HG03039 (cell line): ENCODE results near the gene ITGB3BP.
"Not testable (repeated sequence)": the region's sequence is repeated elsewhere in the genome, so short reads cannot be mapped to it uniquely, and the experiment has no call there.

ENCODE experiments used
- ATAC-seq: cut with Tn5 transposase; IDR thresholded peaks from one replicate; pipeline ENCODE4 v1.9.1; 2021; ENCODE audit warnings: mild to moderate bottlenecking, moderate library complexity; ENCODE audit not compliant: unreplicated experiment

ITGB3BP gene

DNA sequence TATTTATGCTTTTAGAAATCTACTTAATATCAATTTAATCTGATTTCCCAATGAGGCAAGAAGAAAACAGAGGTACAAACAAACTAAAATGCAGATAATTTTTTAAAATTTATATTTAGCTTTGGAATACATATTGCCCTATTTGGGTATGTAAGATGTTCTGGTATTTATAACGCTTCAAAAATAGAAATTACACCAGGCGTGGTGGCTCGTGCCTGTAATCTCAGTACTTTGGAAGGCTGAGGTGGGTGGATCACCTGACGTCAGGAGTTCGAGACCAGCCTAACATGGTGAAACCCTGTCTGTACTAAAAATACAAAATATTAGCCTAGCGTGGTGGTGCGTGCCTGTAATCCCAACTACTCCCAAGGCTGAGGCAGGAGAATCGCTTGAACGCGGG is 13.3 kb downstream of the ITGB3BP start:
- ATAC-seq = no peak

DNA sequence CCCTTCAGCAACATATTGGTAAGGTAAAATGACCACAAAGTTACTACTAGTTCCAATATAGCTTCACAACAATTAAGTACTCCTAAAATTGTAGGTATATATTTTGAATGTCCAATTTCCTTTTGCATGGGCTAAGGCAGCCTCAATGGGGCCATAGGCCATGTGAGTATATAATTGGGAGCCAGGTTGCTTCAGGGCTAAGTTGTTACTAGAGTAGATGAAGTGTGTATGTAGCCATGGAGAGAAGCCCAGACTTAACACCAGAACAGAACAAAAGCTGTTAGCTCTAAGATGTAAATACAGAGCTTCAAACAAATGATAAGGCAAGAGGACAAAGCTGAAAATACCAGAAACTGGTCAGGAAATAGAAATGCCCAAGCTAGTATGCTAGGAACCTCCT is 16.2 kb downstream of the ITGB3BP start:
- ATAC-seq = no peak

DNA sequence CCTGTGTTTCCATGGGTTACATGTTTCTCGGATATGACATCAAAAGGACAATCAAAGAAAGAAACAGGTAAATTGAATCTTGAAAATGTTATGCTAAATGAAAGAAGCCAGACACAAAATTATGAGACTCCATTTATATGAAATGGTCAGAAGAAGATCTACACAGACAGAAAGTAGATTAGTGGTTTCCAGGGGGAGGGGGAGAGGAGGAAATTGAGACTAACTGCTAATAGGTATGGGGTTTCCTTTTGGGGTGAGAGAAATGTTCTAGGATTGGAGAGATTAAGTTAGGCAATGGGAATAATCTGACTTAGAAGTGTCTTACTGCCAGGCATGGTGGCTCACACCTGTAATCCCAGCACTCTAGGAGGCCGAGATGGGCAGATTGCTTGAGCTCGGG is 21.8 kb downstream of the ITGB3BP start:
- ATAC-seq = no peak

DNA sequence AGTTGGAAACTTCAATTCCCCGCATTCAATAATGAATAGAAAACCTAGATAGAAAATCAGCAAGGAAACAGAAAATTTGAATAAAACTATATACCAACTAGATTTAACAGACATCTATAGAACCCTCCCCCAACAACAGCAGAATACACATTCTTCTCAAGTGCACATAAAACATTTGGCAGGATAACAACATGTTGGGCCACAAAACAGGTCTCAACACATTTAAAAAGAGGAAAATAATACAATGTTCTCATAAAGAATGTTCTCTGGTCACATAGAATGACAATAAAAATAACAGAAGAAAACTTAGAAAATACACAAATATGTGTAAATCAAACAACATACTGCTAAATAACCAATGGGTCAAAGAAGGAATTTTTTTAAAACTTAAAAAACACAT is 24.9 kb downstream of the ITGB3BP start:
- ATAC-seq = no peak

DNA sequence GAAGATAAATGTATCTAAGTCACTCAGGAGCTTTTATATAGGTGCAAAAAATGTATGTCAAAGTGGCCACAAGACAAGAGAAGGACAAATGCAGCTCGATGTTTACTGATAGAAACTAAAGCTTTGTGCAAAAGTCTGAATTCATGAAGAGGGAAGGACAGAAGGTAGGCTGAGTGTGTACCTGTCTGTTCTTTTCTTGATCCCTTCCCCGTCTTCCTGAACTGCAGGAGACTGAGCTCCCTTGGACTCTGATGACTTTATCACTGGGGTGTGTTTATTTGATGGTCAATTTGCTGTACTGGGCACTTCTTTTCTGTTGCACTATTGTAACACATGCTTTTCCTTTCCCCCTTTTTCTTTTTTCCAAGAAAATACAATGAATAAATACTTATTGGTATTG is 25.4 kb downstream of the ITGB3BP start:
- ATAC-seq = no peak

DNA sequence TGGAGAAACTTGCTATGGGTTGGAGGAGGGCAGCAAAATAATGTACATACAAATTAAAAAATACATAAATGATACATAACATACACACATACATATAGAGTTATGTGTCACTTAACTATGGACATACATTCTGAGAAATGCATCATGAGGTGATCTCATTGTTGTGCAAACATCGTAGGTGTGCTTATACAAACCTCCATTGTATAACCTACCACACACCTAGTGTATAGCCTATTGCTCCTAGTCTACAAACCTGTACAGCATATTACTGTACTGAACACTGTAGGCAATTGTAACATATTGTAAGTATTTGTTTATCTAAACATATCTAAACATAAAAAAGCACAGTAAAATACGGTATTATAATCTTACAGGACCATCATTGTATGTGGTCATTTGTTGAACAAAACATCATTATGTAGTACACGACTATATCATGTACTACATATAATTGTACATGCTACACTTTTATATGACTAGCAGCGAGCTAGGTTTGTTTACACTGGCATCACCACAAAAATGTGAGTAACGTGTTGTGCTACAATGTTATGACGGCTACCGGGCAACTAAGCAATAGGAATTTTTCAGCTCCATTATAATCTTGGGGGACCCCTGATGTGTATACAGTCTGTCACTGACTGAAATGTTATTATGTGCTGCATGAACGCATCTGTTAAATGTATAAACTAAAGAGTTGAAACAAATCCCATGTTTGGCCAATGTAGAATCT is 35.5 kb downstream of the ITGB3BP start:
- ATAC-seq = no peak

DNA sequence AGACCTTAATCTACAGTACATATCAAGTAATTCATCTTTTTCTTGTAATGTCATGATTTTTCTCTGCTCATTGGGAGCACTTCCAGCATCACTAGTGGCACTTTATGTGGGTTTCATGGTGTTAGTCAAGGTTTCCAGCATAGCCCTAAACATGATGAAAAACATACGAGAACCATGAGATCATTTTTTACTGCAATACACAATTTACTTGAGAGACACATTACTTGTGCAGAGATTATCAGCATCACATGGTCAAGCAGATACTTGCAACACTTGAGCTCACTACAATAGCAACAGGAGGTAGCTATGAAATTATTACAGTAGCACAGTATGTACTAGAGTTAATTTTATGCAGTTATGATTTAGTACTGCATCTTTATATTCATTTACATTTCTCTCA is 36.4 kb downstream of the ITGB3BP start:
- ATAC-seq = no peak

DNA sequence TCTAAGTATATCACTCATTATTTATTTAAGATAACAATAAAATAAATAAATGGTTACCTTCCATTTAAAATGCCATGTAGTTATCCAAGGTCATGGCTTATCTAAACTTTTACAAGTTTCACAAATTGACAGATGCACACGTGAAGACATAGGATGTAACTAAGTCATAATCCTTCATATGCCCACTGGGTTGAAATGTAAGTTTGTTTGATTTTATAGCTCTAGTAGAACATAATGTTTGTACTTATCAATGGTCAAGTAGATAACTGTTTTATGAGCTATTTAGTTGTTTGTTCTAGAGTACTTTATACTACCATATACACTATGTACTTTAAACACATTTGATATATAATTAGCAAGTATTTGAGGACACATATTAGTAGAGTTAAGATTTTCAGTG is 43.0 kb downstream of the ITGB3BP start:
- ATAC-seq = no peak

DNA sequence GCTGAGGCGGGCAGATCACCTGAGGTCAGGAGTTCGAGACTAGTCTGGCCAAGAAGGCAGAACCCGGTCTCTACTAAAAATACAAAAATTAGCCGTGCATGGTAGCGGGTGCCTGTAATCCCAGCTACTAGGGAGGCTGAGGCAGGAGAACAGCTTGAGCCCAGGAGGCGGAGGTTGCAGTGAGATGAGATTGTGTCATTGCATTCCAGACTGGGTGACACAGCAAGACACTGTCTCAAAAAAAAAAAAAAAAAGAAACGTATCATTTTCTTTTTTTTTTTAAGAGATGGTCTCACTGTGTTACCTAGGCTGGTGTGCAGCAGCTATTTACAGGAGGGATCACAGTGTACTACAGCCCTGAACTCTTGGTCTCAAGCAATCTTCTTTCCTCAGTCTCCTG is 47.3 kb downstream of the ITGB3BP start:
- no peak for ATAC-seq

DNA sequence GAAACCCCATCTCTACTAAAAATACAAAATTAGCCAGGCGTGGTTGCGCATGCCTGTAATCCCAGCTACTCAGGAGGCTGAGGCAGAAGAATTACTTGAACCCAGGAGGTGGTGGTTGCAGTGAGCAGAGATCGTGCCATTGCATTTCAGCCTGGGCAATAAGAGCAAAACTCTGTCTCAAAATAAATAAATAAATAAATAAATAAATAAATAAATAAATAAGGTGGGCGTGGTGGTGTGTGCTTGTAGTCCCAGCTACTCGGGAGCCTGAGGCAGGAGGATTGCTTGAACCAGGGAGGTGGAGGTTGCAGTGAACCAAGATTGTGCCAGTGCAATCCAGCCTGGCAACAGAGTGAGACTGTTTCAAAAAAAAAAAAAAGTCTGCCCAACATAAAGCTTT is 54.3 kb downstream of the ITGB3BP start:
- not testable (repeated sequence) for ATAC-seq

DNA sequence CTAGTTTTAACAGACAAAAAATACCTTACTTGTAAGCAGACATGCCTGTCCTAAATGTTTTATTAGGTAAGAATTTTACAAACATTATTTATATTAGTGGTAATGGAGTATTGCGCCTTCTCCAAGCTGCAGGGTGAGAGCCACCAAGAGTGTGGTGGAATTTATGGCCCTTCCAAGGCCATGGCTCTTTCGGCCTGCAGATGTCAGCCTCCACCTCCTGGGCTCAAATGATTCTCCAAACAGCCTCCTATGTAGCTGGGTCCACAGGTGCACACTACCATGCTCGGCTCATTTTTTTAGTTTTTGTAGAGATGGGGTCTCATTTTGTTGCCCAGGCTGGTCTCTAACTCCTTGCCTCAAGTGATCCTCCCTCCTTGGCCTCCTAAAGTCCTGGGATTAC is 56.3 kb downstream of the ITGB3BP start:
- ATAC-seq = no peak

DNA sequence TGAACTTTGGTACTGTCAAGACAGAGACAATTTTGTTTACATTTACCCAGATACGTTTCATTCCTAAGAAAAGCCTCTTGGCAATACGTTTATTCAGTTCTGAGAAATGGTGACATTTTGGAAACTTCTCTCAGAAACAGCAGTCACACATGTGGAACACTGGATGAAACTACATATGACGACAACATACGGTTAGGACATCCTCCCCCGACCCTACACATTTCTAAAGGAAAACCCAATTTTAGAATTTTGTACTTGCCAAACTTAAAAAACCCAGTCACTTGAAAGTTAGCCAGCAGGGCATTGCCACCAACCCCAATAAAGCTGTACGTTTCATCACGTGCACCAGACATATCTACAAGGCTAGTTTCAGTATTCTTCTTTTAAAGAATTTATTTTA is 56.8 kb downstream of the ITGB3BP start:
- ATAC-seq = no peak

DNA sequence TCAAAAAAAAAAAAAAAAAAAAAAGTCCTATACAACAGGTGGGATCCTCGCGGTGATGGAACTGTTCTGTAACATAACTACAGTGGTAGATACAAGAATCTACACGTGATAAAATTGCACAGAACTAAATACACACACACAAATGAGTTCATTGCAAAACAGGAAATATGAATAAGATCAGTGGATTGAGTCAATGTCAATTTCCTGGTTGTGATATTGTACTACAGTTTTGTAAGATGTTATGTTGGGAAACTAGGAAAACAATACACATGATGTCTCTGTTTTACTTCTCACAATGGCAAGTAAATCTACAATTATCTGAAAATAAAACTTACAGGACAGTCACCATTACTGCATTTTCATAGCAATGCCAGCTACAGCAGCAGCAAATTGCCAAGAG is 59.8 kb downstream of the ITGB3BP start:
- no peak for ATAC-seq

DNA sequence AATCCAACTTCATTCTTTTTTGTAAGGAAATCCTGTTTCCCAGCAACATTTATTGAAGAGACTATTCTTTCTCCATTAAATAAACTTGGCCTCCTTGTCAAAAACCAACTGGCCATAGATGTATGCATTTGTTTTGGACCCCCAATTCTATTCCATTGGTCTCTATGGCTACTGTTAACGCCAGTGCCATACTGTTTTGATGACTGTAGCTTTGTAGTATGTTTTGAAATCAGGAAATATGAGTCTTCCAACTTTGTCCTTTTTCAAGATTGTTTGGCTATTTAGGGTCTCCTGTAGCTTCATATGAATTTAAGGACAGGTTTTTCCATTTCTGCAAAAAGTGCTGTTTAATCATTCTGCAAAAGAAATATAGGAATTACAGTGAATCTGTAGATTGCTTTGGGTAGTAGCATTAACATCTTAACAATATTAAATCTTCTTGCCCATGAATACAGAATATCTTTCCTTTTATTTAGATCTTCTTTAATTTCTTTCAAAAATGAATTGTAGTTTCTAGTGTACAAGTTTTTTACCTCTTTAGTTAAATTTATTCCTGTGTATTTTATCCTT is 61.3 kb downstream of the ITGB3BP start:
- no peak for ATAC-seq

DNA sequence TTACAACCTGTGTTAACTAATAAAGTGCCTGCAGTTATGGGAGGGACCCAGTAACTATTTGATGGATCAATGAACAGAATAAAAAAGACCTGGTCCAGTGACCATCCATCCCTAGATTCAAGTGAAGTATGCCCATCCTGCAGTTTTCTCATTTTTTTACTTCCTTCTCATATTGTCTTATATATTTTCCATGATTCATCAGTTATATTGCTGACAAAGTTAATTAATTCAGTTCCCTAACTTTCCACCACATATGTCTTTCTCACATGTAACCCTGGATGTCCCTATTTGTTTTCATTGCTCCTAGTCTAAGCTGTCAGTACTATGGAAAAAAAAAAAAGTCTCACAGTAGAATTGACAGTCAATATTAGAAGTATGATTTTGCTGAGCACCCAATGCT is 64.3 kb downstream of the ITGB3BP start:
- ATAC-seq = no peak

DNA sequence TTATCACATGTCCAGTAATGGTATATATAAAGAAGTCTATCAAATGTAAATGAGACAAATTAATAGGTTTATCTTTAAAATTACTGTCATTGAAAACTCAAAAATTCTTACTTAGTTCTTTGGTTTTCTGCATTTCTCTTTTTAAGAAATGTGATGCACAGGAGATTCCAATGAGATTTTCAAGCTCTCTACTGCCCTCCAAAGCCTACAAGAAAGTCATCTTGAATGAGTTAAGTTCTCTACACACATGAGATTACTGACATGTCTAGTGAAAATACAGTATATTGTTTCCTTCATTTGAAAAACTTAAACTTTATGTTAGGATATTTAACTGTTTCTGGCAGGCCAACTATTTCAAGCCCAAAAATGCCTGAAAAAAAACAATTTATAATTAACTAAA is 68.8 kb downstream of the ITGB3BP start:
- ATAC-seq = no peak

DNA sequence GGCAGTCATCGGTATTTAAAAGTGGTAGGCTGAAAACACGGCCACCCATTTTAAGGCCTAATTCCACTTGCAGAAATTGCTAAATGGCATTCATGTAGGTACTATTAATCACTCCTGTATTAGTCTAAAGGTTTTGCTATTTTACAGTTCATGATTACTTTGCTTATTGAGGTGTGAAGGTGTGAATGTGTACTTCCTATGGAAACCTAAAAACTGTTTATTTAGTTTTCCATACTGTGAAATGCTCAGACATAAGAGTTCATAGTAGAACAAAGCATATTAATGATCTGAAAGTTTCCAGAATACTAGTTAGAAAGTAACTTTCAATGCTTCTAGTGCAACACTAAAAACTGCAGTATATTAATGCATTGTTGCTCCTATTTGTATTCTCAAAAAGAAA is 69.8 kb downstream of the ITGB3BP start:
- no peak for ATAC-seq

DNA sequence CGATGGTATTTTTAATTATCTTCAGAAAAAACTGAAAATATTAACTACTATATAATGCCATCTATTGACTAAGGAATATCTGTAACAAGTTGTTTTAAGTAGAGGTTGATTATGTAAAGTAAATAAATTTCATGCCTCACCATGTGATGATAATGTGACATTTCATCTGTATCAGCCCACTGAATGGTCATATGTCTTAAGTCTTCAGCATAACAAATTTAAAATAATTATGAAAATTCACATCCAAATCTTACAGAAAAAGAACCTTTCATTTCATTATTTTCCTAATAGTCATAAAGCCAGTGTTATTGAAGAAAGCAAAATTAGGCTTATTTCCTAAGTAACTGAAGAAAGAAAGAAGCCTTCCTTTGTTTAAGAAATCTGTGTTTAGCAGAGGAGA is 72.6 kb downstream of the ITGB3BP start:
- no peak for ATAC-seq

DNA sequence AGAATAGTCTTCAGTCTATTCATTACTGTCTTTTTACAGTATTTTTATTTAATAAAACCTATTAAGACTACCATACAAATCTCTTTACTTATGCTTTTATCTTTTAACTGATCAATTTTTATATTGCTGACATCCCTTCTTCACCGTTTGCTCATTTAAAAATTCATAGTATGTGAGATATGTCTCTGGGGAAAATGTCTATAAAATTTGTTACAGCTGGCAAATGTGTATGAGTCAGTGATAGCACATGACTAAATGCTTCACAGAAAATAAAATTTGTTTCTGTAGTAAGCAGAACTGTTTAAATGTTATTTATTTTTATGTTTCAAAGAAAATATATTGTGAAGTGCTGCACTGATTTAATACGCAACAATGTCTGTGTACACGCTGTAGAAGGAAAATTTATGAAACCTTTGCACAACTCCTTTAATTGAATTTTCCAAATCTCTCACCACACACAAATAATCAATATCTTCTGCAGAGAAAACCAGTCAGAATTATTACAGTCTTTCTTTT is 74.2 kb downstream of the ITGB3BP start:
- no peak for ATAC-seq

DNA sequence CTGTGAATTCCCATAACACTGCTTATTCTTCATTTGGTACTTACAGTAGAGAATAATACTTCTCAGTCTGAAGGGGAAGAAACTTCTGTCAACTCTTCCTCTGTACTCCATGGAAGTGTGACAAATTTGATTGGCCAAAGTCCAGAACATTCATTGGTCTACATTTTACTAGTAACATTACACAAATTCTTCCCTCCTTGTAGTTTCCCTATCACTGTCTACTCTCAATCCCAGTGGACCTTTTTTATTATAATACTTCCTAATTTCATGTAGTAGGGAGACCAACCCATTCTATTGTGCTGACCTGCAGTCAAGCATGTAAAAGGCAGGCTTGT is 80.9 kb downstream of the ITGB3BP start:
- ATAC-seq = no peak

DNA sequence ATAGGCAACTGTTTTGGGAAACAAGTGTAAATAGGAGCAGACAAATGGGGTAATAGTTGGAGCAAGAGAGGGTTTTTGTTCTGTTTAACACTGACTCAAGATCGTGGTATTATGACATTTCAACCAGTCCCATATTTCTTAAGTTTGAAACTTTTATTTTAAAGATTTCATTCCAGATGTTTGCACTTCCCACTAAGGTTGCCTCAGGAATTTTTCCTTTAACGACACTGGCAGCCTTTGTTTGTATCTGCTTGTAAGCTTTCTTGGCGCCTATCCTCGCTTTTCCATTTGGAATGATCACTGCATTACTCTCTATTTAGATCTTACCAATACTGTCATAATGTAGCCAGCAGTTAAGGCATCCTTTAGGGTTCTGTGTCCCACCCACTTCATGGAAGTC is 87.9 kb downstream of the ITGB3BP start:
- ATAC-seq = no peak

DNA sequence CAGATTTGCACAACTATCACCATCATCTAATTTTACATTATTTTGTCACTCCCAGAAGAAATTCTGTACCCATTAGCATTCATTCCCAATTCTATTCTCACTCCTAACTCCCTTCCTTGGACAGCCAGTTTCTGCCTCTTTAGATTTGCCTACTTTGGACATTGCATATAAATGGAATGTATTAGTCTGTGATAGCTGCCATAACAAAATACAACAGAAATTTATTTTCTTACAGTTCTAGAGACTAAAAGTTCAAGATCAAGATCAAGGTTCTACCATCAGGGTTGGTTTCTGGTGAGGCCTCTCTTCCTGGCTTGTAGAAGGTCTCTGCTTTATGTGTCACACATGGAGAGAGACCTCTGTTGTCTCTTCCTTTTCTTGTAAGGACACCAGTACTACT is 93.7 kb downstream of the ITGB3BP start:
- ATAC-seq = no peak

DNA sequence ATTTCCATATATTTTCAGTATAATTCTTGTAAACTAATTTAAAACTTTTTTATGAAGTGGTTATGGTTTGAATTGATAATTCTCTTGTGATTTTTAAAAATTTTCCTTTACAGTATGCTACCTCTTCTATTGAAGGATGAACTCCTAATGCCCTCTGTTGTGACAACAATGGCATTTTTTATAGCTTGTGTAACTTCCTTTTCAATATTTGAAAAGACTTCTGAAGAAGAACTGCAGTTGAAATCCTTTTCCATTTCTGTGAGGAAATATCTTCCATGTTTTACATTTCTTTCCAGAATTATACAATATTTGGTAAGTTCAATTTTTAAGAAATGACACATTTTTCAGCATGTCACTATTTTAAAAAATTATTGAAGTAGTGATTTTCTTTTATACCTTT is 94.2 kb downstream of the ITGB3BP start:
- ATAC-seq = no peak
